Measurements from ENCODE around the gene NRG2.

Gene NRG2

GRCh38 chr5:139831624-139832023, 211.5 kb downstream of the NRG2 start:
- FAIRE-seq, result no peak

- FAIRE-seq, result no peak
These were observed 213.6 kb downstream of the NRG2 start for GRCh38 chr5:139829471-139829870.

GRCh38 chr5:139828207-139828895, 214.7 kb downstream of the NRG2 start:
- no peak for FAIRE-seq

GRCh38 chr5:139825690-139826089, 217.4 kb downstream of the NRG2 start:
- FAIRE-seq, result no peak

GRCh38 chr5:139823757-139824355, 219.2 kb downstream of the NRG2 start:
- FAIRE-seq, result no peak

GRCh38 chr5:139822553-139823425, 220.3 kb downstream of the NRG2 start:
- FAIRE-seq, result no peak

GRCh38 chr5:139821806-139822552, 221.1 kb downstream of the NRG2 start:
- FAIRE-seq, result no peak

- FAIRE-seq, result no peak
These were observed 222.5 kb downstream of the NRG2 start for GRCh38 chr5:139820606-139821005.

GRCh38 chr5:139820130-139820529, 223.0 kb downstream of the NRG2 start:
- FAIRE-seq, result no peak

- no peak for FAIRE-seq
These were observed 225.1 kb downstream of the NRG2 start for GRCh38 chr5:139817970-139818369.

- no peak for FAIRE-seq
These were observed 225.7 kb downstream of the NRG2 start for GRCh38 chr5:139817362-139817761.

GRCh38 chr5:139816566-139816965, 226.5 kb downstream of the NRG2 start:
- no peak for FAIRE-seq

GRCh38 chr5:139814704-139815280, 228.3 kb downstream of the NRG2 start:
- FAIRE-seq, result no peak

- no peak for FAIRE-seq
These were observed 228.9 kb downstream of the NRG2 start for GRCh38 chr5:139814191-139814601.

GRCh38 chr5:139812836-139813805, 230.0 kb downstream of the NRG2 start:
- FAIRE-seq, result no peak

- no peak for FAIRE-seq
These were observed 230.8 kb downstream of the NRG2 start for GRCh38 chr5:139812323-139812722.

- no peak for FAIRE-seq
These were observed 231.9 kb downstream of the NRG2 start for GRCh38 chr5:139811274-139811607.

- no peak for FAIRE-seq
These were observed 232.5 kb downstream of the NRG2 start for GRCh38 chr5:139810341-139811273.

- no peak for FAIRE-seq
These were observed 233.7 kb downstream of the NRG2 start for GRCh38 chr5:139809331-139809810.
